ENCODE measurements around the gene RAD51B. TPM values are rescaled to one million over a fixed set of nuclear protein-coding genes. Genes with fewer than 3 reads are reported as not detected.

Gene RAD51B
- total RNA-seq, 4 donors from 2014 or later, result 6.2 to 39.9 (median 12.9) TPM

- intact Hi-C loops (cut with DNase I), result no loop called here
- no peaks in the 10 kb centered on the region for H3K27me3 ChIP-seq
- 76 to 93% methylated on average over 1 of the region's 1 CpG for WGBS, 2 donors
- H3K4me1 ChIP-seq, result peaks cover 0 to 14% (median 0%) of the 10 kb centered on the region in 3 donors
- no peak overlapping the region for H3K27ac ChIP-seq
- TF ChIP-seq POLR2A (IDR thresholded peaks at IDR 0.05), result no peak
- TF ChIP-seq, protein P1, sequence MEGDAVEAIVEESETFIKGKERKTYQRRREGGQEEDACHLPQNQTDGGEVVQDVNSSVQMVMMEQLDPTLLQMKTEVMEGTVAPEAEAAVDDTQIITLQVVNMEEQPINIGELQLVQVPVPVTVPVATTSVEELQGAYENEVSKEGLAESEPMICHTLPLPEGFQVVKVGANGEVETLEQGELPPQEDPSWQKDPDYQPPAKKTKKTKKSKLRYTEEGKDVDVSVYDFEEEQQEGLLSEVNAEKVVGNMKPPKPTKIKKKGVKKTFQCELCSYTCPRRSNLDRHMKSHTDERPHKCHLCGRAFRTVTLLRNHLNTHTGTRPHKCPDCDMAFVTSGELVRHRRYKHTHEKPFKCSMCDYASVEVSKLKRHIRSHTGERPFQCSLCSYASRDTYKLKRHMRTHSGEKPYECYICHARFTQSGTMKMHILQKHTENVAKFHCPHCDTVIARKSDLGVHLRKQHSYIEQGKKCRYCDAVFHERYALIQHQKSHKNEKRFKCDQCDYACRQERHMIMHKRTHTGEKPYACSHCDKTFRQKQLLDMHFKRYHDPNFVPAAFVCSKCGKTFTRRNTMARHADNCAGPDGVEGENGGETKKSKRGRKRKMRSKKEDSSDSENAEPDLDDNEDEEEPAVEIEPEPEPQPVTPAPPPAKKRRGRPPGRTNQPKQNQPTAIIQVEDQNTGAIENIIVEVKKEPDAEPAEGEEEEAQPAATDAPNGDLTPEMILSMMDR (IDR thresholded peaks at IDR 0.05), result no peak
- H3K9me3 ChIP-seq, result no peaks in the 10 kb centered on the region
- no peak for DNase-seq
- H3K36me3 ChIP-seq, result no peaks in the 10 kb centered on the region
- no peak overlapping the region for H3K4me3 ChIP-seq
Measured at GRCh38 chr14:68320495-68320894, 500.9 kb downstream of the RAD51B start.

DNA sequence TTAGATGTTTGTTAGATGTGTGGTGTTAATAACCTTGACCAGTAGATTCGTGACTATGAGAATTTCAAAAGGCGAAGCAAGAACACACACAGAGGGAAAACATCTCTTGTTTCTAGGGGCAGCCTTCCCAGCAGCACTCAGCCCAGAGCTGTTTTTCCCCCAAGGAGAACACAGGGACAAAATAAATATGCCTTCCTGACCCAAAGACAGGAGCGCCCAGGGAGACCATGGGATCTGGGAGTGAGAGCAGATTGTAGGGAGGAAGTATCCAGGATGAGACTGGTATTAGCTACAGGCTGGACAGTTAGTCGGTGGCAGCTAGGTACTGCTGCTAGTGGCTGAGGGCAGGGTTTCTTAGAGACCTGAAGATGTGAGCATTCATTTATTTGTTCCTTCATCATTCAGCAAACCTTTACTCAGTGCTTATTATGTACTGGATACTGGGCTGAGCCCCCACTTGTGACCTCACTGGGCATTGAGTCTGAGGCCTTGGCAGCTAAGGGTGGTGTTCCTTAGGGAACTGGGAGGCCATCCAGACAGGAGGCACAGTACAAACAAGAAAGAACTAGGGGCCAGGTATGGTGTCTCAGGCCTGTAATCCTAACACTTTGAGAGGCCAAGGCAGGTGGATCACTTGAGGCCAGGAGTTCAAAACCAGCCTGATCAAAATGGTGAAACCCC lies 503.5 kb downstream of the RAD51B start:
- no peaks in the 10 kb centered on the region for H3K27me3 ChIP-seq
- no peak overlapping the region for H3K4me3 ChIP-seq
- TF ChIP-seq, protein P1 (IDR thresholded peaks at IDR 0.05), result no peak
- TF ChIP-seq POLR2A (IDR thresholded peaks at IDR 0.05), result no peak
- no peak for DNase-seq
- no peak overlapping the region for H3K27ac ChIP-seq
- peaks cover 0 to 14% (median 0%) of the 10 kb centered on the region in 3 donors for H3K4me1 ChIP-seq
- no peaks in the 10 kb centered on the region for H3K36me3 ChIP-seq
- no peaks in the 10 kb centered on the region for H3K9me3 ChIP-seq
- intact Hi-C loops (cut with DNase I), result no loop called here
- WGBS, 2 donors, result 75 to 93% methylated on average over 3 to 4 of the region's 4 CpGs

DNA sequence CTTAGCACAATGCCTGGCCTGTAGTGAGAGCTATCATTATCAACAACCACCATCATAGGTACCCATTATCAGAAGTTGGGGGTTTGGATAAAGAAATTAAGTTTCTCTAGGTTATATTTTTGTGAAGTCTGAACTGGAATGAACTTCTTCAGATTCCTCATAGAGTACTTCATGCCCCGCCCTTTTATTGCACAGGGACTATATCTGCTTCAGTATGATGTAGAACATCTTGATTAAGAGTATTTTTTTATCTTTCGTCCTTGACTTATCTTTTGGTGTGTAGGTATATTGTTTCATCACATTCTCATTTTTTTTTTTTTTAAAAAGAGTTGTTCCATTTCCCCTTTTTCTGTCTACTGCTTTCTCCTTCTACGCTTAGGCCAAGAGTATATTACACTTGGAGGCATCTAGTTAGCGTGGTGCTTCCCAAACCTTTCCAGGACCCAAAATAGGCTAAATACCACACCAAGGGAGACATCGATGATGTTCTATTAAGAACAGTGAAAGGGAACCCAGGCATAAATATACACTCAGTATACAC lies 505.8 kb downstream of the RAD51B start:
- no peak for DNase-seq
- Histone ChIP-seq H3K27ac (no peak overlapping the region), H3K36me3 (no peaks in the 10 kb centered on the region), H3K27me3 (no peaks in the 10 kb centered on the region), H3K9me3 (no peaks in the 10 kb centered on the region), H3K4me3 (no peak overlapping the region), H3K4me1 (no peaks in the 10 kb centered on the region)
- intact Hi-C loops (cut with DNase I), result no loop called here
- TF ChIP-seq, protein P1 (IDR thresholded peaks at IDR 0.05), result no peak
- no peak for TF ChIP-seq POLR2A (IDR thresholded peaks at IDR 0.05)
- 88 to 92% methylated on average over 5 of the region's 5 CpGs for WGBS, 2 donors

- intact Hi-C loops (cut with DNase I), result no loop called here
- Histone ChIP-seq H3K9me3 (no peaks in the 10 kb centered on the region), H3K36me3 (no peaks in the 10 kb centered on the region), H3K27me3 (no peaks in the 10 kb centered on the region), H3K4me1 (peaks cover 0 to 4% (median 0%) of the 10 kb centered on the region in 3 donors), H3K27ac (no peak overlapping the region), H3K4me3 (no peak overlapping the region)
- DNase-seq, result no peak
- TF ChIP-seq, protein P1 (IDR thresholded peaks at IDR 0.05), result no peak
- TF ChIP-seq POLR2A (IDR thresholded peaks at IDR 0.05), result no peak
- 80 to 90% methylated on average over 3 of the region's 3 CpGs for WGBS, 2 donors
Measured at GRCh38 chr14:68327231-68327630, 507.7 kb downstream of the RAD51B start.

DNA sequence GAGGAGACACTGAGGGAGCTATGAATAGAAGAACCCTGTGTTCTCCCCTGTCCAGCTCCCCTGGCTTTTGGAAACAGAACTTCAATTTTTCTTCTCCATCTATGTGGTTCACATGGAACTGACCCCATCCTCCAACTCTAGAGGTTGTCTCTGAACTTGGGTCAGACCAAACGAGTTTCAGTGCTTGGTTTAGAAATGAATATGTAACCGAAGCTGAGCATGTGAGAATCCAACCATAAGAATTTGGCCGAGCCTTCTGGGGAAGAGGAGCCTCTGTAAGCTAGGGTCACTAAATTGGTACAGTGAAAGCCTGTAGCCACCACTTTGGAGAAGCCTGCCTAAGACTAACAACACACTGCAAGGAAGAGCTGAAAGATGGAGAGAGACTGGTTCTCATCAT lies 508.9 kb downstream of the RAD51B start:
- Histone ChIP-seq H3K36me3 (no peaks in the 10 kb centered on the region), H3K27ac (no peak overlapping the region), H3K4me3 (no peak overlapping the region), H3K27me3 (no peaks in the 10 kb centered on the region), H3K4me1 (peaks cover 0 to 4% (median 0%) of the 10 kb centered on the region in 3 donors), H3K9me3 (no peaks in the 10 kb centered on the region)
- TF ChIP-seq, protein P1 (IDR thresholded peaks at IDR 0.05), result no peak
- no peak for TF ChIP-seq POLR2A (IDR thresholded peaks at IDR 0.05)
- WGBS, 2 donors, result 77 to 100% methylated on average over 2 to 3 of the region's 3 CpGs
- intact Hi-C loops (cut with DNase I), result no loop called here
- no peak for DNase-seq
